AG04450 (cell line): ENCODE measurements around the gene CTNNBL1. TPM values are rescaled to one million over a fixed set of nuclear protein-coding genes. Genes with fewer than 3 reads are reported as not detected.

ENCODE experiments used
- CTCF ChIA-PET: fragments of 300-600, 350-600 bp; formaldehyde crosslinking; extraction: SDS; loops from one replicate; lab custom pipeline; 2022; ENCODE audit warnings: antibody characterized with exemption, inconsistent platforms; lab: Charles Lee
- POLR2A ChIA-PET: fragments of 350-600 bp; formaldehyde crosslinking; extraction: SDS; loops from one replicate; lab custom pipeline; 2021; ENCODE audit warnings: antibody characterized with exemption, inconsistent platforms; lab: Yijun Ruan, JAX
- DNase-seq: peaks from one replicate; pipeline ENCODE4 v3.0.0-alpha.2; 2011; ENCODE audit warnings: low read depth, low spot score
- H3K27ac ChIP-seq: one replicate; pipeline ENCODE4 v1.5.1; 2012; ENCODE audit warnings: low read depth, low read length, control low read depth
- H3K27me3 ChIP-seq: one replicate; pipeline ENCODE4 v1.6.0; 2012; ENCODE audit warnings: low read length; ENCODE audit not compliant: control insufficient read depth, insufficient read depth
- H3K4me3 ChIP-seq: 2 replicates; pipeline ENCODE4 v1.5.1; 2011; ENCODE audit warnings: mild to moderate bottlenecking, low read depth, low read length, control low read depth
- H3K9me3 ChIP-seq: 2 replicates; pipeline ENCODE4 v1.5.1; 2012; ENCODE audit warnings: low read length; ENCODE audit not compliant: control insufficient read depth, insufficient read depth
- CTCF ChIP-seq: IDR thresholded peaks from 2 replicates; pipeline ENCODE4 v1.5.1; 2011; ENCODE audit warnings: low read depth, low read length, control low read depth, inconsistent platforms
- polyA plus RNA-seq: library from polyadenylated mRNA; depleted of rRNA; stranded (reverse); fragments of >200 nt; gene quantifications from 2 replicates; pipeline ENCODE4 v1.2.3, GENCODE V29; 2011

Gene CTNNBL1
- polyA plus RNA-seq, 1 experiment = 27.1 TPM

- POLR2A ChIA-PET = no interaction called here
- no peak for DNase-seq
- Histone ChIP-seq H3K27me3 (peaks cover 11% of the 10 kb centered on the region), H3K9me3 (no peaks in the 10 kb centered on the region; the same call in 1 of the 2 replicates), H3K4me3 (no peak overlapping the region), H3K27ac (no peak overlapping the region)
- no peak for TF ChIP-seq CTCF
- CTCF ChIA-PET = no interaction called here
These were observed 183.0 kb downstream of the CTNNBL1 start for GRCh38 chr20:37876863-37877262.

- no peak overlapping the region for H3K4me3 ChIP-seq
- CTCF ChIA-PET = no interaction called here
- DNase-seq = no peak
These were observed 184.3 kb downstream of the CTNNBL1 start for GRCh38 chr20:37877832-37878772.

GRCh38 chr20:37878835-37879599 lies 185.2 kb downstream of the CTNNBL1 start:
- H3K4me3 ChIP-seq = no peak overlapping the region
- POLR2A ChIA-PET = no interaction called here

More at GRCh38 chr20:37877832-37878772, 184.3 kb downstream of the CTNNBL1 start:
- H3K27ac ChIP-seq = no peak overlapping the region
- H3K27me3 ChIP-seq = peaks cover 20% of the 10 kb centered on the region
- POLR2A ChIA-PET = no interaction called here
- no peak for TF ChIP-seq CTCF
- H3K9me3 ChIP-seq = no peaks in the 10 kb centered on the region; the same call in 1 of the 2 replicates

GRCh38 chr20:37879843-37880242 lies 186.0 kb downstream of the CTNNBL1 start:
- Histone ChIP-seq H3K27ac (no peak overlapping the region), H3K4me3 (no peak overlapping the region), H3K9me3 (no peaks in the 10 kb centered on the region; the same call in 1 of the 2 replicates), H3K27me3 (peaks cover 21% of the 10 kb centered on the region)
- CTCF ChIA-PET = interaction anchor here (0.7 kb wide), 1 partner anchor 342 kb away, joined by 4 read pairs; no protein-coding TSS in a partner anchor
- POLR2A ChIA-PET = no interaction called here
- no peak for TF ChIP-seq CTCF
- no peak for DNase-seq

More at GRCh38 chr20:37878835-37879599, 185.2 kb downstream of the CTNNBL1 start:
- Histone ChIP-seq H3K27ac (no peak overlapping the region), H3K9me3 (no peaks in the 10 kb centered on the region; the same call in 1 of the 2 replicates), H3K27me3 (peaks cover 21% of the 10 kb centered on the region)
- CTCF ChIA-PET = interaction anchor here (0.7 kb wide), 1 partner anchor 343 kb away, joined by 4 read pairs; no protein-coding TSS in a partner anchor
- no peak for DNase-seq
- TF ChIP-seq CTCF = no peak
